ENCODE results near the gene IL5RA.

DNA sequence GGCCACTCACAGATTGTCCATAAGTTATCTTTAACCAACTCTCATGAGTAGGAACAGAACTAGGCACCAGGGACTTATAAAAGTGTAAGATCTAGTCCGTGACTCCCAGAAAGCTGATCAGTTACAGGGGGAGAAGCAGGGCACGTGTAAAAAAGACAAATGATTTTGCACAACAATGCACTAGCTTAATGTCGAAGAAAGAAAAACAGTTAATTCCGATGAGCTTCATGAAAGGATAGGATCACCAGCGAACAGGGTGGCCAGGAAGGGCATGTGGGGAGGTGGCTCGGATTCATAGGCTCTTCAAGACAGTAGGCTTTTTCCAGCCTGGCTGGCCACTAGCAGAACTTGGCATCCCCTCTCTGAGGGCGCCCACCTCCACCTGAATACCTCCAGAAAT is 90.0 kb downstream of the IL5RA start:
- no peak for TF ChIP-seq POLR2A (IDR thresholded peaks at IDR 0.05)
- TF ChIP-seq, protein P1, sequence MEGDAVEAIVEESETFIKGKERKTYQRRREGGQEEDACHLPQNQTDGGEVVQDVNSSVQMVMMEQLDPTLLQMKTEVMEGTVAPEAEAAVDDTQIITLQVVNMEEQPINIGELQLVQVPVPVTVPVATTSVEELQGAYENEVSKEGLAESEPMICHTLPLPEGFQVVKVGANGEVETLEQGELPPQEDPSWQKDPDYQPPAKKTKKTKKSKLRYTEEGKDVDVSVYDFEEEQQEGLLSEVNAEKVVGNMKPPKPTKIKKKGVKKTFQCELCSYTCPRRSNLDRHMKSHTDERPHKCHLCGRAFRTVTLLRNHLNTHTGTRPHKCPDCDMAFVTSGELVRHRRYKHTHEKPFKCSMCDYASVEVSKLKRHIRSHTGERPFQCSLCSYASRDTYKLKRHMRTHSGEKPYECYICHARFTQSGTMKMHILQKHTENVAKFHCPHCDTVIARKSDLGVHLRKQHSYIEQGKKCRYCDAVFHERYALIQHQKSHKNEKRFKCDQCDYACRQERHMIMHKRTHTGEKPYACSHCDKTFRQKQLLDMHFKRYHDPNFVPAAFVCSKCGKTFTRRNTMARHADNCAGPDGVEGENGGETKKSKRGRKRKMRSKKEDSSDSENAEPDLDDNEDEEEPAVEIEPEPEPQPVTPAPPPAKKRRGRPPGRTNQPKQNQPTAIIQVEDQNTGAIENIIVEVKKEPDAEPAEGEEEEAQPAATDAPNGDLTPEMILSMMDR (IDR thresholded peaks at IDR 0.05) = no peak
